ENCODE measurements around the gene MACF1.
"Not testable (repeated sequence)": the region's sequence is repeated elsewhere in the genome, so short reads cannot be mapped to it uniquely, and the experiment has no call there.

The MACF1 gene

DNA sequence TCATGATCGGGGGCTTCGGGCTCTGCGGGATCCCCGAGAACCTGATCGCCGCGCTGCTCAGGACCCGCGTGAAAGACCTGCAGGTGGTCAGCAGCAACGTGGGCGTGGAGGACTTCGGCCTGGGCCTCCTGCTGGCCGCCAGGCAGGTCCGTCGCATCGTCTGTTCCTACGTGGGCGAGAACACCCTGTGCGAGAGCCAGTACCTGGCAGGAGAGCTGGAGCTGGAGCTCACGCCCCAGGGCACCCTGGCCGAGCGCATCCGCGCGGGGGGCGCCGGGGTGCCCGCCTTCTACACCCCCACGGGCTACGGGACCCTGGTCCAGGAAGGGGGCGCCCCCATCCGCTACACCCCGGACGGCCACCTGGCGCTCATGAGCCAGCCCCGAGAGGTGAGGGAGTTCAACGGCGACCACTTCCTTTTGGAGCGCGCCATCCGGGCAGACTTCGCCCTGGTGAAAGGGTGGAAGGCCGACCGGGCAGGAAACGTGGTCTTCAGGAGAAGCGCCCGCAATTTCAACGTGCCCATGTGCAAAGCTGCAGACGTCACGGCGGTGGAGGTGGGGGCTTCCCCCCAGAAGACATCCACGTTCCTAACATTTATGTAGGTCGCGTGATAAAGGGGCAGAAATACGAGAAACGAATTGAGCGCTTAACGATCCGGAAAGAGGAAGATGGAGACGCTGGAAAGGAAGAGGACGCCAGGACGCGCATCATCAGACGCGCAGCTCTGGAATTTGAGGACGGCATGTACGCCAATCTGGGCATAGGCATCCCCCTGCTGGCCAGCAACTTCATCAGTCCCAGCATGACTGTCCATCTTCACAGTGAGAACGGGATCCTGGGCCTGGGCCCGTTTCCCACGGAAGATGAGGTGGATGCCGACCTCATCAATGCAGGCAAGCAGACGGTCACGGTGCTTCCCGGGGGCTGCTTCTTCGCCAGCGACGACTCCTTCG, 310.9 kb downstream of the MACF1 start:
- not testable (repeated sequence) for H3K4me2 ChIP-seq; H3K79me2 ChIP-seq (ENCODE audit: insufficient read depth, low read depth); H4K20me1 ChIP-seq (ENCODE audit: insufficient read depth); H2AFZ ChIP-seq (ENCODE audit: low read depth); H3K36me3 ChIP-seq (ENCODE audit: insufficient read depth); H3K27ac ChIP-seq; H3K9ac ChIP-seq; H3K4me1 ChIP-seq (ENCODE audit: low read depth, poor library complexity, severe bottlenecking); H3K4me3 ChIP-seq (IDR thresholded peaks at IDR 0.05; ENCODE audit: insufficient read depth, low read depth, low read length); H3K27me3 ChIP-seq (ENCODE audit: insufficient read depth, low read depth)

DNA sequence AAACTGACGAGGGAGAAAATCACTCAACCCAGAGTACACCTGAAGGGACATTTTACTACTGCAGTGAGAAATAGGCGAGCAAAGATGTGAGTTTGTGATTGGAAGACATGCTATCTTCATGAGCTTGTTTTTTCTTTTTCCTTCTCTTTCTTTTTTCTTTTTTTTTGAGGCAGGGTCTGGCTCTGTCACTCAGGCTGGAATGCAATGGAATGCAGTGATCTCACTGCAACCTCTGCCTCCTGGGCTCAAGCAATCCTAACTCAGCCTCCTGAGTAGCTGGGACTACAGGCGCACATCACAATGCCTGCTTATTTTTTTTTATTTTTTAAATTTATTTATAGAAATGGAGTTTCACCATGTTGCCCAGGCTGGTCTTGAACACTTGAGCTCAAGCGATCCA, 312.3 kb downstream of the MACF1 start:
- not testable (repeated sequence) for H4K20me1 ChIP-seq (ENCODE audit: insufficient read depth); H3K4me3 ChIP-seq (IDR thresholded peaks at IDR 0.05; ENCODE audit: insufficient read depth, low read depth, low read length); H2AFZ ChIP-seq (ENCODE audit: low read depth); H3K36me3 ChIP-seq (ENCODE audit: insufficient read depth); H3K79me2 ChIP-seq (ENCODE audit: insufficient read depth, low read depth); H3K4me1 ChIP-seq (ENCODE audit: low read depth, poor library complexity, severe bottlenecking); H3K27ac ChIP-seq; H3K9ac ChIP-seq; H3K27me3 ChIP-seq (ENCODE audit: insufficient read depth, low read depth); H3K4me2 ChIP-seq

DNA sequence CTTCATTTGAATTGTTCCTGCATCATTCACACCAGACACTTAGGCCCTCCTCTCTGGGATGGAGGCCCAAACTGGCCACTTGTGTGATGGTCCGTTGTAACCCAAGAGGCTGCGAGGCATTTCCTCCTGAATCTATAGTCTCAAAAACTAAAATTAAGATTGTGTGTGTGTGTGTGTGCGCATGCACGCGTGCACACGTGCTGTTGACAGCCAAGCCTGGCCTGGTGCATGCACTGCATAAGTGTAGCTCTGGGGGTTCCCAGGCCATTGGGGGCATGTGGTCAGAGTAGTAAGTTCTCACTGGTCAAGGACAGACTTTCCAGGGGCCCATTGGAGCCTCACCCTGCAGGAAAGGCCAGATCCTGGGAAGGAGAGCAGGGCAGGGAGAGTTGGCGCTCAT, 313.4 kb downstream of the MACF1 start:
- not testable (repeated sequence) for H2AFZ ChIP-seq (ENCODE audit: low read depth); H3K4me1 ChIP-seq (ENCODE audit: low read depth, poor library complexity, severe bottlenecking); H3K27ac ChIP-seq; H3K4me3 ChIP-seq (IDR thresholded peaks at IDR 0.05; ENCODE audit: insufficient read depth, low read depth, low read length); H4K20me1 ChIP-seq (ENCODE audit: insufficient read depth); H3K36me3 ChIP-seq (ENCODE audit: insufficient read depth); H3K4me2 ChIP-seq; H3K9ac ChIP-seq; H3K79me2 ChIP-seq (ENCODE audit: insufficient read depth, low read depth); H3K27me3 ChIP-seq (ENCODE audit: insufficient read depth, low read depth)

DNA sequence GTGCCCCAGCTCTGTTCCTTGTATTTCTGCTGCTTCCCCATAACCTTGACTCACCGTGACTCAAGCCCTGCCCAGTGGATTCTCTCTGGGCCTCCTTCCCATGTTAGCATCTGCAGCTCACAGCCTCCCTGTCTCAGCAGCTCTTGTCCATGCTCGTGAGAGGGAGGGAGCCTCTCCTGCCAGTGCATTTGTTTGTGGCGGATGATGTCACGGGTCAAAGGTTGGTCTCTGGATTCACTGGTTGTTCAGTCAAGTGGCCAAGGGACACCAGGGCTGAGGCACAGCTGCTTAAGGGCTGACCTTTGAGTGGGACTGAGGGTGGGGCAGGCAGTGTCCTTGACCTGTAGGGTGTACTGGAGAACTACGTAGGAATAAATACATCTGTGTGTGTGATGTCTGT, 314.9 kb downstream of the MACF1 start:
- H3K27me3 ChIP-seq (ENCODE audit: insufficient read depth, low read depth); H3K9ac ChIP-seq; H4K20me1 ChIP-seq (ENCODE audit: insufficient read depth); H3K4me1 ChIP-seq (ENCODE audit: low read depth, poor library complexity, severe bottlenecking); H3K4me2 ChIP-seq; H3K27ac ChIP-seq; H3K4me3 ChIP-seq (IDR thresholded peaks at IDR 0.05; ENCODE audit: insufficient read depth, low read depth, low read length); H2AFZ ChIP-seq (ENCODE audit: low read depth); H3K79me2 ChIP-seq (ENCODE audit: insufficient read depth, low read depth); H3K36me3 ChIP-seq (ENCODE audit: insufficient read depth): not testable (repeated sequence)

DNA sequence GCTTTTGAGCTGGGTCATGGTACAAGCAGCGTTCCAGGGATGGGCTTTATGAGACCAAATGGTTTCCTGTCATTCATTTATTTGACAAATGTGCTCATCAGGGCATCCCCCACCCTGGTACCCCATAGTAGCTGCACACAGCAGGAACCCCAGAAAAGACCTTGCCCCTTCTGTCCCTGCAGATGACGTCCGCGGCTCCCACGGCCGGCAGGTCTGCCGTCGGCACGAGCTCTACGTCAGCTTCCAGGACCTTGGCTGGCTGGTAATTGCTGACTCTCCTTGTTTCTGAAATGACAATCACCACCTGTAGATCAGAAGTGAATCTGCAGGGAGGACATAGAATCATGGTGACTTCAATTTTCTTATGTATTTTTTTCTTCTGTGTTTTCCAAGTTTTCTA, 317.7 kb downstream of the MACF1 start:
- not testable (repeated sequence) for H3K27ac ChIP-seq; H2AFZ ChIP-seq (ENCODE audit: low read depth); H3K27me3 ChIP-seq (ENCODE audit: insufficient read depth, low read depth); H3K4me1 ChIP-seq (ENCODE audit: low read depth, poor library complexity, severe bottlenecking); H3K4me3 ChIP-seq (IDR thresholded peaks at IDR 0.05; ENCODE audit: insufficient read depth, low read depth, low read length); H4K20me1 ChIP-seq (ENCODE audit: insufficient read depth); H3K4me2 ChIP-seq; H3K9ac ChIP-seq; H3K79me2 ChIP-seq (ENCODE audit: insufficient read depth, low read depth); H3K36me3 ChIP-seq (ENCODE audit: insufficient read depth)

DNA sequence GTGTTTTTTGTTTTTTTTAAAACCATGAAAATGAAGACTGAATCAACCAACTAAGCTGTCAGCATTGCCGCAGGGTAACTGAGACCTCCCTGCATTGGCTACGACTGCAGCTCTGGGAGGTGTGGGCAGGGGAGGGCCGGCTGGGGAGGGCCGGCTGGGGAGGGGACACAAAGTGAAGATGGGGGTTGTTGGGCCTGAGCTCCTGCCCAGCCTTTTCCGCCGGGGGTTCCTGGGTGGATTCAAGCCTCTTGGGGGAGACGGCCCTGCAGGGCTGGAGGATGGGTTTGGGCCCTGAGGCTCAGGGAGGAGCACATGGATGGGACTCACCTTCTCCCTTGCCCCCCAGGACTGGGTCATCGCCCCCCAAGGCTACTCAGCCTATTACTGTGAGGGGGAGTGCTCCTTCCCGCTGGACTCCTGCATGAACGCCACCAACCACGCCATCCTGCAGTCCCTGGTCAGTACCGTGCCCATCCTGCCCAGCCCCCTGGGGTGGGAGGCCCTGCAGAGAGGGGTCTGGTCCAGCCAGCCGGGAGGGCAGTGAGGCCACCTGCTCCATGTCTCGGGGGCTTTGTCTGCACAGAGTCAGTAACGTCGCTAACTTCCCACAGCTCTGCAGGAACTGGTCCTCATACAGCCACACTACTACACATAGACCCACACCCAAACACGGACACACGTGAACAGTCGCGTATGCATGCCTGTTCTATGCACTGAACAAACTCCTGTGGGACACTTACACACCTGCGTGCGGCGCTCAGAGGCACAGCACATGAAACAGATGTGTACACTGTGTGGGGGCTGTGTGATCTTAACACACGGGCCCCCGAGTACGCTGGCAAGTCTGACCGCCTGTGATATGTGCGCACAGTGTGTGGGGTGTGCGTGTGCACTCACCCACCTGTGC, 318.4 kb downstream of the MACF1 start:
- Histone ChIP-seq H3K27me3 (ENCODE audit: insufficient read depth, low read depth) (no peaks in the 10 kb centered on the region), H3K79me2 (ENCODE audit: insufficient read depth, low read depth) (no peaks in the 10 kb centered on the region), H3K9ac (no peak overlapping the region), H3K4me3 (IDR thresholded peaks at IDR 0.05; ENCODE audit: insufficient read depth, low read depth, low read length) (no peak overlapping the region), H3K4me1 (ENCODE audit: low read depth, poor library complexity, severe bottlenecking) (peaks cover 9% of the 10 kb centered on the region), H4K20me1 (ENCODE audit: insufficient read depth) (no peaks in the 10 kb centered on the region), H3K27ac (no peak overlapping the region), H3K4me2 (no peak overlapping the region), H2AFZ (ENCODE audit: low read depth) (no peak overlapping the region), H3K36me3 (ENCODE audit: insufficient read depth) (no peaks in the 10 kb centered on the region)
- TF ChIP-seq, protein P1, sequence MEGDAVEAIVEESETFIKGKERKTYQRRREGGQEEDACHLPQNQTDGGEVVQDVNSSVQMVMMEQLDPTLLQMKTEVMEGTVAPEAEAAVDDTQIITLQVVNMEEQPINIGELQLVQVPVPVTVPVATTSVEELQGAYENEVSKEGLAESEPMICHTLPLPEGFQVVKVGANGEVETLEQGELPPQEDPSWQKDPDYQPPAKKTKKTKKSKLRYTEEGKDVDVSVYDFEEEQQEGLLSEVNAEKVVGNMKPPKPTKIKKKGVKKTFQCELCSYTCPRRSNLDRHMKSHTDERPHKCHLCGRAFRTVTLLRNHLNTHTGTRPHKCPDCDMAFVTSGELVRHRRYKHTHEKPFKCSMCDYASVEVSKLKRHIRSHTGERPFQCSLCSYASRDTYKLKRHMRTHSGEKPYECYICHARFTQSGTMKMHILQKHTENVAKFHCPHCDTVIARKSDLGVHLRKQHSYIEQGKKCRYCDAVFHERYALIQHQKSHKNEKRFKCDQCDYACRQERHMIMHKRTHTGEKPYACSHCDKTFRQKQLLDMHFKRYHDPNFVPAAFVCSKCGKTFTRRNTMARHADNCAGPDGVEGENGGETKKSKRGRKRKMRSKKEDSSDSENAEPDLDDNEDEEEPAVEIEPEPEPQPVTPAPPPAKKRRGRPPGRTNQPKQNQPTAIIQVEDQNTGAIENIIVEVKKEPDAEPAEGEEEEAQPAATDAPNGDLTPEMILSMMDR (conservative IDR thresholded peaks at IDR 0.05; ENCODE audit: low read depth, low read length) = no peak

Data from KMS-11 (cell line).